Right lobe of liver (tissue), 6 donors: ENCODE results near the gene SERHL2. TPM values are rescaled to one million over a fixed set of nuclear protein-coding genes. Genes with fewer than 3 reads are reported as not detected.
A peak's percentile ranks its signal among the peaks of the same experiment; 100 is the strongest.
"Not testable (repeated sequence)": the region's sequence is repeated elsewhere in the genome, so short reads cannot be mapped to it uniquely, and the experiment has no call there.

Experiments used
- ATAC-seq, 4 donors: fragments of 200-7000 bp; cut with Tn5 transposase; one replicate each; pipeline ENCODE4 v1.9.1; 2020; ENCODE audit warnings: mild to moderate bottlenecking in 4 of 4, moderate library complexity in 4 of 4
- DNase-seq, 3 donors: peaks; one replicate each; pipeline ENCODE4 v3.0.0-alpha.2; 2020
- H3K27ac ChIP-seq, 3 donors: fragments of 200-600 bp; one replicate each; pipeline ENCODE4 v1.8.0; 2022
- H3K27me3 ChIP-seq, 2 donors: fragments of 200-600 bp; one replicate each; pipeline ENCODE4 v1.8.0; 2022
- H3K36me3 ChIP-seq, 4 donors: fragments of 200-600 bp; sonication (generic) in 1 of 4; one replicate each; pipeline versions ENCODE4 v1.5.1 to v1.8.0; 2017 to 2022; ENCODE audit warnings: control low read depth in 1 of 4
- H3K4me1 ChIP-seq, 4 donors: fragments of 200-600 bp; sonication (generic) in 1 of 4; one replicate each; pipeline versions ENCODE4 v1.5.1 to v1.8.0; 2017 to 2022; ENCODE audit warnings: control low read depth in 1 of 4
- H3K4me3 ChIP-seq, 3 donors: fragments of 200-600 bp; one replicate each; pipeline ENCODE4 v1.8.0; 2022
- H3K9me3 ChIP-seq, 4 donors: fragments of 200-600 bp; sonication (generic) in 1 of 4; one replicate each; pipeline versions ENCODE4 v1.5.1 to v1.8.0; 2017 to 2022; ENCODE audit warnings: control low read depth in 1 of 4
- CTCF ChIP-seq, 4 donors: fragments of 200-600 bp in 3 of 4; fragments of 450-650 bp in 1 of 4; IDR thresholded peaks; one replicate each; pipeline versions ENCODE4 v1.5.1 to v1.8.0; 2016 to 2022; ENCODE audit warnings: antibody characterized with exemption in 4 of 4, mild to moderate bottlenecking in 2 of 4
- POLR2A ChIP-seq: fragments of 450-650 bp; IDR thresholded peaks from one replicate; pipeline ENCODE4 v1.6.1; 2017; ENCODE audit warnings: antibody characterized with exemption, mild to moderate bottlenecking
- WGBS: methylation state at CpG from one replicate; pipeline ENCODE4 v1.1.6; 2018; ENCODE audit warnings: low coverage, low lambda C conversion rate; ENCODE audit not compliant: insufficient coverage; ENCODE audit errors: missing lambda C conversion rate; 5-methylcytosine and 5-hydroxymethylcytosine counted together
- intact Hi-C, 2 donors: fragments of 100-400 bp; cut with DNase I; formaldehyde crosslinking; loops; one replicate each; pipeline versions ENCODE4 v1.11.2 to v1.14.1; 2022
- long read RNA-seq: library from polyadenylated mRNA; unstranded; transcript quantifications from one replicate; pipeline ENCODE4 v2.0.0, GENCODE V29; 2019
- total RNA-seq, 6 experiments: library from RNA; depleted of rRNA in 2 of 6; stranded (reverse); fragments of >200 nt in 2 of 6; fragmentation: NEBNext Ultra II Directional in 3 of 6; extraction: Animal tissue kit (Norgen Biotek cat#: 25700) in 3 of 6; gene quantifications; one replicate each; pipeline versions ENCODE4 v1.1.0 to v1.2.4, GENCODE V29; 2016 to 2023
- donor health status: DM: no; HTN: yes; CAD: no.
- donor health status: DM: no; HTN: no; CAD: no.
- donor health status: DM: no; HTN: no; CAD: no.
- donor health status: DM: no; HTN: yes; CAD: no.
- donor health status: DM: no; HTN: yes; CAD: no.

SERHL2 gene
- 1 to 10 TPM in 2 of 6 experiments, under 1 TPM in 4; 0.29 to 2.9 (median 0.80) TPM for total RNA-seq
- long read RNA-seq, partial matches to known transcripts, result 0 of 1 reads
- long read RNA-seq, other reads (novel, unspliced or antisense), result 1 of 1 reads

GRCh38 chr22:42553475-42554361 is at the start of gene SERHL2:
Gene SERHL2, plus strand, starts transcription at chr22:42553956. Its CDS starts 65 bp downstream, at chr22:42554021.
- DNase-seq (peak; percentile 90 to 92 (median 92)), ATAC-seq (peak; percentile 97 to 98 (median 98))
- peak within 1 kb of the TSS; percentile 35 to 59 (median 37) for H3K4me3 ChIP-seq
- no peaks in the 10 kb centered on the region for H3K27me3 ChIP-seq
- H3K4me1 ChIP-seq, result no peaks in the 10 kb centered on the region
- TF ChIP-seq CTCF (IDR thresholded peaks at IDR 0.05), result no peak
- peak; percentile 33 for TF ChIP-seq POLR2A
- WGBS, result 6% methylated on average over 20 of the region's 75 CpGs
- no peaks in the 10 kb centered on the region for H3K9me3 ChIP-seq
- H3K27ac ChIP-seq, result no peak within 1 kb of the TSS
- intact Hi-C loops, result no loop called here
- H3K36me3 ChIP-seq, result no peaks in the 10 kb centered on the region

GRCh38 chr22:42508327-42508974 is 45.3 kb upstream of the SERHL2 start:
- H3K4me1 ChIP-seq, DNase-seq, H3K36me3 ChIP-seq, intact Hi-C loops, H3K4me3 ChIP-seq, H3K27me3 ChIP-seq, H3K9me3 ChIP-seq, H3K27ac ChIP-seq: not testable (repeated sequence)
- ATAC-seq, result peak in 1 of 4 donors; percentile 8
- 42% methylated on average over 5 of the region's 11 CpGs for WGBS

GRCh38 chr22:42508975-42509364 is 44.8 kb upstream of the SERHL2 start:
- not testable (repeated sequence) for DNase-seq
- WGBS, result 66% methylated on average over 5 of the region's 10 CpGs

GRCh38 chr22:42509548-42509947 is 44.2 kb upstream of the SERHL2 start:
- no peak for ATAC-seq
- WGBS, result 63% methylated on average over 10 of the region's 15 CpGs
- intact Hi-C loops, result no loop called here
- Histone ChIP-seq H3K9me3 (no peaks in the 10 kb centered on the region), H3K27ac (no peak overlapping the region), H3K36me3 (no peaks in the 10 kb centered on the region), H3K4me3 (no peak overlapping the region), H3K4me1 (no peaks in the 10 kb centered on the region), H3K27me3 (no peaks in the 10 kb centered on the region)
- TF ChIP-seq POLR2A, result no peak
- no peak for TF ChIP-seq CTCF (IDR thresholded peaks at IDR 0.05)
- no peak for DNase-seq

More at GRCh38 chr22:42508975-42509364, 44.8 kb upstream of the SERHL2 start:
- H3K4me1 ChIP-seq, H3K4me3 ChIP-seq, H3K27me3 ChIP-seq, H3K9me3 ChIP-seq, H3K36me3 ChIP-seq, H3K27ac ChIP-seq, intact Hi-C loops: not testable (repeated sequence)
- peak in 1 of 4 donors; percentile 3 for ATAC-seq

- 40% methylated on average over 1 of the region's 10 CpGs for WGBS
- H3K27me3 ChIP-seq, result no peaks in the 10 kb centered on the region
- DNase-seq (no peak), ATAC-seq (no peak)
- intact Hi-C loops, result no loop called here
- TF ChIP-seq POLR2A, result no peak
- TF ChIP-seq CTCF (IDR thresholded peaks at IDR 0.05), result no peak
- no peak overlapping the region for H3K27ac ChIP-seq
- no peaks in the 10 kb centered on the region for H3K36me3 ChIP-seq
- no peak overlapping the region for H3K4me3 ChIP-seq
- no peaks in the 10 kb centered on the region for H3K9me3 ChIP-seq
- H3K4me1 ChIP-seq, result peaks cover 0 to 3% (median 0%) of the 10 kb centered on the region in 4 donors
These were observed 42.3 kb upstream of the SERHL2 start for GRCh38 chr22:42511401-42511891.
